ENCODE measurements around the gene C12orf57. TPM values are rescaled to one million over a fixed set of nuclear protein-coding genes. Genes with fewer than 3 reads are reported as not detected.

Gene C12orf57
- total RNA-seq, 2 donors from 2014 or later: 352 to 711 TPM

- Histone ChIP-seq H3K27me3 (replicated peaks; ENCODE audit: insufficient read depth) (no peaks in the 10 kb centered on the region), H3K27ac (peak overlapping the region; percentile 94 to 98), H3K9me3 (no peaks in the 10 kb centered on the region), H3K36me3 (no peaks in the 10 kb centered on the region), H3K4me1 (replicated peaks) (peaks cover 22% of the 10 kb centered on the region), H3K4me3 (no peak overlapping the region)
- intact Hi-C loops (cut with DNase I): no loop called here
- peak; percentile 10 for TF ChIP-seq POLR2A (IDR thresholded peaks at IDR 0.05)
- no peak for TF ChIP-seq CTCF (IDR thresholded peaks at IDR 0.05)
- no peak for TF ChIP-seq POLR2AphosphoS5 (IDR thresholded peaks at IDR 0.05)
- 7% methylated on average over 1 of the region's 1 CpG for WGBS
- no peak for DNase-seq (ENCODE audit: low spot score)
Observed at GRCh38 chr12:6925239-6925539, 18.6 kb upstream of the C12orf57 start.

GRCh38 chr12:6925540-6926279, 18.1 kb upstream of the C12orf57 start:
- Histone ChIP-seq H3K9me3 (no peaks in the 10 kb centered on the region), H3K27me3 (replicated peaks; ENCODE audit: insufficient read depth) (no peaks in the 10 kb centered on the region), H3K36me3 (no peaks in the 10 kb centered on the region), H3K4me3 (peak overlapping the region; percentile 92 to 95), H3K27ac (peak overlapping the region; percentile 94 to 98), H3K4me1 (replicated peaks) (peaks cover 22% of the 10 kb centered on the region)
- intact Hi-C loops (cut with DNase I): no loop called here
- DNase-seq (ENCODE audit: low spot score): peak; percentile 79
- 4% methylated on average over 8 of the region's 8 CpGs for WGBS
- peak in 1 of 4 experiments; percentile 12 for TF ChIP-seq CTCF (IDR thresholded peaks at IDR 0.05)
- TF ChIP-seq POLR2A (IDR thresholded peaks at IDR 0.05): peak; percentile 45
- TF ChIP-seq POLR2AphosphoS5 (IDR thresholded peaks at IDR 0.05): peak; percentile 87

- H3K36me3 ChIP-seq: no peaks in the 10 kb centered on the region
- WGBS: 1% methylated on average over 63 of the region's 66 CpGs
- TF ChIP-seq CTCF (IDR thresholded peaks at IDR 0.05): no peak
- TF ChIP-seq POLR2AphosphoS5 (IDR thresholded peaks at IDR 0.05): peak; percentile 59
- peak; percentile 62 for TF ChIP-seq POLR2A (IDR thresholded peaks at IDR 0.05)
- H3K4me1 ChIP-seq (replicated peaks): peaks cover 22% of the 10 kb centered on the region
- H3K4me3 ChIP-seq: peak within 1 kb of the TSS; percentile 92 to 95
- intact Hi-C loops (cut with DNase I): no loop called here
- peak; percentile 74 for DNase-seq (ENCODE audit: low spot score)
- peak within 1 kb of the TSS; percentile 94 to 98 for H3K27ac ChIP-seq
- no peaks in the 10 kb centered on the region for H3K27me3 ChIP-seq (replicated peaks; ENCODE audit: insufficient read depth)
- no peaks in the 10 kb centered on the region for H3K9me3 ChIP-seq
Observed at GRCh38 chr12:6927379-6928021, 16.3 kb upstream of the C12orf57 start, which contains the start of gene ATN1. ATN1 (plus strand) TSS chr12:6927959; CDS start chr12:6934002, 6,043 bp downstream.

GRCh38 chr12:6928022-6928702, 15.7 kb upstream of the C12orf57 start:
- peaks cover 22% of the 10 kb centered on the region for H3K4me1 ChIP-seq (replicated peaks)
- 1% methylated on average over 72 of the region's 79 CpGs for WGBS

More at GRCh38 chr12:6928022-6928702, 15.7 kb upstream of the C12orf57 start:
- no peak for DNase-seq (ENCODE audit: low spot score)
- Histone ChIP-seq H3K9me3 (no peaks in the 10 kb centered on the region), H3K4me3 (peak overlapping the region; percentile 92 to 95), H3K27me3 (replicated peaks; ENCODE audit: insufficient read depth) (no peaks in the 10 kb centered on the region), H3K36me3 (no peaks in the 10 kb centered on the region), H3K27ac (peak overlapping the region; percentile 94 to 98)
- TF ChIP-seq POLR2A (IDR thresholded peaks at IDR 0.05): no peak
- no peak for TF ChIP-seq CTCF (IDR thresholded peaks at IDR 0.05)
- no peak for TF ChIP-seq POLR2AphosphoS5 (IDR thresholded peaks at IDR 0.05)
- intact Hi-C loops (cut with DNase I): no loop called here

Measured in prostate gland (tissue), 2 donors.